KBM-7 (cell line): Measurements from ENCODE around the gene PADI3.

Source experiments
- DNase-seq: peaks from one replicate; pipeline ENCODE4 v3.0.0-alpha.2; 2015
- in situ Hi-C: fragments of 300-500 bp; cut with MboI; formaldehyde crosslinking; loops from 2 replicates; pipeline ENCODE4 v1.14.3; 2020; ENCODE audit warnings: low sequenced_read_pairs, low pct_unique_long_range_greater_than_20kb, mixed read lengths

The PADI3 gene

DNA sequence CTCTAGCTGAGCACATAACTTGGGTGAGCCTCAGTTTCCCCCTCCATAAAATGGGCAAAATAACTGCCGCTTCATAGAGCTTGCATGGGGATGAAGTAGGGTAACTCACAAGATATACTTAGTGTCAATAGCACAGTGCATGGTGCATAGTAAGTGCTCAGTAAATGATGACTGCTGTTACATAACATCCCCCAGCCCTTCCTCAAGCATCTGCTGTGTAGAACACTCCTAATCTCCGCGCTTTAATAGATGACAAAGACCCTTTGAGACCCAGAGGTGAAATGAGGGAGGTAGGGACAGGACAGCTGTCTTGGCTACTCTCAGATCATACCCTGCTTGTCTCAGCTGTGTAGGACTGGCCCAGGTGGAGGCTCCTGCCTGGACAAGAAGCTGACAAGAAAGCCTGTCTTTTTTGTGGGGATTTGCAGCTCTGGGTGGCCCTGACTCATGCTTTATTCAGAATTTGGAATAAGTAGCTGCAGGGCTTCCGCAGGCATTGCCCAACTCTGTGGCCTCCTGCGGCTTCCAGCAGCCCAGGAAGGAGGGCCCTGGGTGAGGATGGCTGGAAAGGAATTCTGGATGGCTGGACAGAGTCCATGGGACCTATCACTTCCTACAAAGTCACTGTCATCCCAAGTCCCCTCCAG is 38.4 kb downstream of the PADI3 start:
- no peak for DNase-seq

GRCh38 chr1:17289721-17290120 is 40.8 kb downstream of the PADI3 start:
- in situ Hi-C loops = no loop called here

More for the DNA sequence above, 38.4 kb downstream of the PADI3 start:
- in situ Hi-C loops = no loop called here

GRCh38 chr1:17290553-17290952 is 41.7 kb downstream of the PADI3 start:
- in situ Hi-C loops = no loop called here
- DNase-seq = no peak

More at GRCh38 chr1:17289721-17290120, 40.8 kb downstream of the PADI3 start:
- no peak for DNase-seq

DNA sequence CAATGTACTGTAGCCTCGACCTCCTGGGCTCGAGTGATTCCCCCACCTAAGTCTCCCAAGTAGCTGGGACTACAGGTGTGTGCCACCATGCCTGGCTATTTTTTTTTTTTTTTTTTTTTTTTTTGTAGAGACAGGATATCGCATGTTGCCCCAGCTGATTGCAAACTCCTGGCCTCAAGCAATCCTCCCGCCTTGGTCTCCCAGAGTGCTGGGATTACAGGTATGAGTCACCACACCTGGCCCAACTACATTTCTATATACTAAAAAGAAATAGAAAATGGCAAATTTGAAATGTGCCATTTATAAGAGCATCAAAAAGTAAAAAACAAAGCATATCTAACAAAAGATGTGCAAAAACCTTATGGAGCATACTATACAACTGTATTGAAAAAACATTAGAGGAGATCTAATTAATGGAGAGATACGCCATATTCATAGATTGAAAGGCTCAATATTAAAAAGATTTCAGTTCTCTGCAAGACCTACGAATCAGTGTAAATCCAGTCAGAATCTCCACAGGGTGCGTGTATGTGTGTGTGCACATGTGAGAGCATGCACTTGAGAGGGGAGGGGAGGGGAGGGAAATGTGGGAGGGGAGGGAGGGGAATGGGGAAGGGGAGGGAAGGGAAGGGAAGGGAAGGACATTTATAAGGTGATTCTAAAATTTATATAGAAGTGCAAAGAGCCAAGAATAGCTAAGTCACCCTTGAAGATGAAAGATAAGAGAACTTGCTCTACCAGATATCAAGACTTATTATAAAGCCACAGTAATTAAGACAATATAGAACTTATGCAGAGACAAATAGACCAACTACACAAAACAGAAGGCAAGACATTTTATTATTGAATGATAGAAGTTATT is 43.6 kb downstream of the PADI3 start:
- in situ Hi-C loops = no loop called here
- DNase-seq = no peak

GRCh38 chr1:17293681-17294425 is 45.0 kb downstream of the PADI3 start:
- in situ Hi-C loops = no loop called here

GRCh38 chr1:17295292-17295691 is 46.4 kb downstream of the PADI3 start:
- DNase-seq = no peak
- in situ Hi-C loops = no loop called here

More at GRCh38 chr1:17293681-17294425, 45.0 kb downstream of the PADI3 start:
- DNase-seq = no peak

- DNase-seq = no peak
- in situ Hi-C loops = no loop called here
These were observed 47.2 kb downstream of the PADI3 start for GRCh38 chr1:17296086-17296485.

DNA sequence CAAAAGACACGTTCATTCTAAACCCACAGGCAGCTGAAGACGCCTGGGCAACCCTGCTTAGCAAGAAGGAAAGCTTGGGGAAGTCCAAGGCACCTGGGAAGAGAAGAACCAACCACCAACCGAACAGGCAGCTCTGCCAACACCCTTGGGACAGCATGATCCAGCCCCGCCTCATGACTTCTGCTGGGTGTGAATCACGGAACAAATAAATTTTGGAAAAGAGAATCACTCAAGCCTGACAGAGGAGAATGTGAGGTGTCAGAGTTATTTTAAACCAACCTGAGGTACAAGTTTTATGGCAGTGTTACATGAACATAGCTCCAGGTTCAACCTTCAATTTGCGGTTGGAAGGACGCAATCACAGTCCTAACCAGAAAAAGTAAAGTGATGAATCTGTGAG is 49.1 kb downstream of the PADI3 start:
- DNase-seq = no peak
- in situ Hi-C loops = no loop called here

DNA sequence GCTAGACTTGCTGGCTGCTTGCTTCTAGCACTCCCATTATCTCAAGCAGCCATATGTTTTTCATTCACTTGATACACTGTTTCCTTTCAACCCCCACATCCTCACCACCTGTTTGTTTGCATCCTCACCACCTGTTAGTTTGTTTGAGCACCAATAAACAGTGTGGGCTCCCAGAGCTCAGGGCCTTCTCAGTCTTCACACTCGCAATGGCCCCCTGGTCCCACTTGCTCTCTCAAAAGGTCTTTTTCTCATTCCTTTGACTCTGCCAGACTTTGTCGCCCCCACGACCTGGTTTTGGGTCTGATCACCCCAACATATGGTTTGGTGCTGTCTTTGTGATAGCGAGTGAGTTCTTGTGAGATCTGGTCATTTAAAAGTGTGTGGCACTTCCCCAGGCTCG is 52.9 kb downstream of the PADI3 start:
- in situ Hi-C loops = no loop called here
- no peak for DNase-seq

GRCh38 chr1:17304151-17304825 is 55.4 kb downstream of the PADI3 start:
- in situ Hi-C loops = no loop called here
- DNase-seq = peak; percentile 76

GRCh38 chr1:17304826-17305175 is 55.9 kb downstream of the PADI3 start:
- no peak for DNase-seq
- in situ Hi-C loops = no loop called here

GRCh38 chr1:17305576-17306095 is 56.7 kb downstream of the PADI3 start:
- no peak for DNase-seq

GRCh38 chr1:17306407-17306806 is 57.5 kb downstream of the PADI3 start:
- in situ Hi-C loops = no loop called here
- DNase-seq = no peak

More at GRCh38 chr1:17305576-17306095, 56.7 kb downstream of the PADI3 start:
- in situ Hi-C loops = no loop called here

- in situ Hi-C loops = no loop called here
These were observed 58.0 kb downstream of the PADI3 start for GRCh38 chr1:17306921-17307320.

GRCh38 chr1:17307329-17307728 is 58.4 kb downstream of the PADI3 start:
- in situ Hi-C loops = no loop called here

More at GRCh38 chr1:17306921-17307320, 58.0 kb downstream of the PADI3 start:
- no peak for DNase-seq

GRCh38 chr1:17307946-17308345 is 59.0 kb downstream of the PADI3 start, which contains the start of gene PADI4:
PADI4 (plus strand) TSS chr1:17308197; CDS start chr1:17308223, 26 bp downstream.
- no peak for DNase-seq
- in situ Hi-C loops = no loop called here

More at GRCh38 chr1:17307329-17307728, 58.4 kb downstream of the PADI3 start:
- no peak for DNase-seq

- in situ Hi-C loops = no loop called here
- DNase-seq = no peak
These were observed 59.7 kb downstream of the PADI3 start for GRCh38 chr1:17308593-17308992.

- in situ Hi-C loops = no loop called here
These were observed 60.6 kb downstream of the PADI3 start for GRCh38 chr1:17309426-17310067.

More at GRCh38 chr1:17309426-17310067, 60.6 kb downstream of the PADI3 start:
- DNase-seq = no peak
